ENCODE data around the gene CCDC102B.
"Not testable (repeated sequence)": the region's sequence is repeated elsewhere in the genome, so short reads cannot be mapped to it uniquely, and the experiment has no call there.

Gene CCDC102B

GRCh38 chr18:68915061-68915460, 117.2 kb downstream of the CCDC102B start:
- DNase-seq, result no peak

GRCh38 chr18:68916734-68917133, 118.9 kb downstream of the CCDC102B start:
- DNase-seq, result no peak

GRCh38 chr18:68918216-68918615, 120.3 kb downstream of the CCDC102B start:
- DNase-seq, result no peak

- DNase-seq, result no peak
These were observed 122.0 kb downstream of the CCDC102B start for GRCh38 chr18:68919900-68920299.

- no peak for DNase-seq
These were observed 124.5 kb downstream of the CCDC102B start for GRCh38 chr18:68922392-68922791.

- DNase-seq, result no peak
These were observed 127.4 kb downstream of the CCDC102B start for GRCh38 chr18:68925268-68925667.

- DNase-seq, result no peak
These were observed 131.1 kb downstream of the CCDC102B start for GRCh38 chr18:68928762-68929675.

- no peak for DNase-seq
These were observed 137.8 kb downstream of the CCDC102B start for GRCh38 chr18:68935686-68936085.

GRCh38 chr18:68937029-68937599, 139.2 kb downstream of the CCDC102B start:
- no peak for DNase-seq

GRCh38 chr18:68940039-68940438, 142.2 kb downstream of the CCDC102B start:
- no peak for DNase-seq

- DNase-seq, result no peak
These were observed 142.9 kb downstream of the CCDC102B start for GRCh38 chr18:68940754-68941153.

GRCh38 chr18:68942230-68942629, 144.3 kb downstream of the CCDC102B start:
- no peak for DNase-seq

- DNase-seq, result not testable (repeated sequence)
These were observed 146.0 kb downstream of the CCDC102B start for GRCh38 chr18:68943861-68944260.

GRCh38 chr18:68944330-68944729, 146.4 kb downstream of the CCDC102B start:
- DNase-seq, result no peak

GRCh38 chr18:68944826-68945225, 146.9 kb downstream of the CCDC102B start:
- DNase-seq, result no peak

GRCh38 chr18:68948622-68949021, 150.7 kb downstream of the CCDC102B start:
- no peak for DNase-seq

- no peak for DNase-seq
These were observed 156.9 kb downstream of the CCDC102B start for GRCh38 chr18:68954738-68955137.

GRCh38 chr18:68956650-68957049, 158.8 kb downstream of the CCDC102B start:
- no peak for DNase-seq

- no peak for DNase-seq
These were observed 162.5 kb downstream of the CCDC102B start for GRCh38 chr18:68960355-68960754.

GRCh38 chr18:68962623-68963022, 164.7 kb downstream of the CCDC102B start:
- no peak for DNase-seq

GRCh38 chr18:68965817-68966216, 167.9 kb downstream of the CCDC102B start:
- DNase-seq, result no peak

- DNase-seq, result no peak
These were observed 171.1 kb downstream of the CCDC102B start for GRCh38 chr18:68969027-68969426.

GRCh38 chr18:68972176-68972575, 174.3 kb downstream of the CCDC102B start:
- DNase-seq, result no peak

- DNase-seq, result no peak
These were observed 181.9 kb downstream of the CCDC102B start for GRCh38 chr18:68979737-68980136.

Data from midbrain (tissue), 1 donor.